H9 (cell line): ENCODE measurements around the gene SH3BGRL3. TPM values are rescaled to one million over a fixed set of nuclear protein-coding genes. Genes with fewer than 3 reads are reported as not detected.

Source experiments
- DNase-seq: peaks from one replicate; pipeline ENCODE4 v3.0.0-alpha.2; 2017
- H2AFZ ChIP-seq: one replicate; pipeline ENCODE4 v1.6.1; 2013; ENCODE audit warnings: mild to moderate bottlenecking, low read length, control low read depth, moderate library complexity
- H2AK5ac ChIP-seq: 2 replicates; pipeline ENCODE4 v1.6.1; 2013; ENCODE audit warnings: low read length, control low read depth, mixed read lengths; ENCODE audit not compliant: insufficient read length
- H2BK120ac ChIP-seq: one replicate; pipeline ENCODE4 v1.6.1; 2013; ENCODE audit warnings: low read depth, mild to moderate bottlenecking, low read length, control low read depth, inconsistent platforms; ENCODE audit not compliant: poor library complexity, severe bottlenecking
- H2BK12ac ChIP-seq: 2 replicates; pipeline ENCODE4 v1.6.1; 2013; ENCODE audit warnings: low read length, control low read depth, mixed read lengths, low read depth; ENCODE audit not compliant: insufficient read length
- H2BK15ac ChIP-seq: 2 replicates; pipeline ENCODE4 v1.6.1; 2013; ENCODE audit warnings: low read depth, low read length, control low read depth
- H2BK20ac ChIP-seq: one replicate; pipeline ENCODE4 v1.6.1; 2013; ENCODE audit warnings: low read depth, mild to moderate bottlenecking, low read length, control low read depth, inconsistent platforms; ENCODE audit not compliant: poor library complexity, severe bottlenecking
- H2BK5ac ChIP-seq: 2 replicates; pipeline ENCODE4 v1.6.1; 2013; ENCODE audit warnings: low read length, control low read depth, mixed read lengths; ENCODE audit not compliant: insufficient read length
- H3K14ac ChIP-seq: 2 replicates; pipeline ENCODE4 v1.6.1; 2013; ENCODE audit warnings: low read length, control low read depth; ENCODE audit not compliant: insufficient read depth
- H3K18ac ChIP-seq: 2 replicates; pipeline ENCODE4 v1.6.1; 2013; ENCODE audit warnings: low read depth, mild to moderate bottlenecking, mixed read lengths, low read length, control low read depth; ENCODE audit not compliant: insufficient read length
- H3K23ac ChIP-seq: 2 replicates; pipeline ENCODE4 v1.6.1; 2013; ENCODE audit warnings: low read length, control low read depth, mixed read lengths, low read depth; ENCODE audit not compliant: insufficient read length
- H3K23me2 ChIP-seq: 2 replicates; pipeline ENCODE4 v1.6.1; 2013; ENCODE audit warnings: low read depth, mild to moderate bottlenecking, mixed read lengths, low read length, control low read depth; ENCODE audit not compliant: insufficient read length, poor library complexity, severe bottlenecking
- H3K27ac ChIP-seq: 2 replicates; pipeline ENCODE4 v1.5.1; 2013; ENCODE audit warnings: low read length, control low read depth, mixed read lengths, low read depth; ENCODE audit not compliant: insufficient read length
- H3K27me3 ChIP-seq: 2 replicates; pipeline ENCODE4 v1.6.1; 2013; ENCODE audit warnings: low read length, control low read depth, inconsistent platforms; ENCODE audit not compliant: insufficient read depth
- H3K4ac ChIP-seq: 2 replicates; pipeline ENCODE4 v1.6.1; 2013; ENCODE audit warnings: low read depth, mild to moderate bottlenecking, control low read depth, inconsistent platforms, low read length, moderate library complexity
- H3K4me1 ChIP-seq: 2 replicates; pipeline ENCODE4 v1.6.1; 2013; ENCODE audit warnings: low read length, control low read depth, inconsistent platforms; ENCODE audit not compliant: insufficient read depth
- H3K4me2 ChIP-seq: 2 replicates; pipeline ENCODE4 v1.6.1; 2013; ENCODE audit warnings: low read length, control low read depth, mixed read lengths; ENCODE audit not compliant: insufficient read length, insufficient read depth
- H3K56ac ChIP-seq: 2 replicates; pipeline ENCODE4 v1.6.1; 2013; ENCODE audit warnings: low read depth, mild to moderate bottlenecking, mixed read lengths, low read length, control low read depth; ENCODE audit not compliant: insufficient read length
- H3K79me1 ChIP-seq: 2 replicates; pipeline ENCODE4 v1.6.1; 2013; ENCODE audit warnings: low read depth, mild to moderate bottlenecking, moderate library complexity, low read length, control low read depth, inconsistent platforms; ENCODE audit not compliant: insufficient read depth, poor library complexity, severe bottlenecking
- H3K79me2 ChIP-seq: 2 replicates; pipeline ENCODE4 v1.6.1; 2013; ENCODE audit warnings: low read length, control low read depth, inconsistent platforms; ENCODE audit not compliant: insufficient read depth
- H3K9ac ChIP-seq: 2 replicates; pipeline ENCODE4 v1.6.1; 2013; ENCODE audit warnings: low read length, control low read depth, mixed read lengths; ENCODE audit not compliant: insufficient read length; ENCODE audit errors: extremely low read depth
- H3K9me3 ChIP-seq: one replicate; pipeline ENCODE4 v1.6.1; 2013; ENCODE audit warnings: low read depth, low read length, inconsistent platforms; ENCODE audit not compliant: control insufficient read depth
- H3T11ph ChIP-seq: one replicate; pipeline ENCODE4 v1.6.1; 2013; ENCODE audit warnings: mild to moderate bottlenecking, low read length, control low read depth, inconsistent platforms
- H4K20me1 ChIP-seq: one replicate; pipeline ENCODE4 v1.6.1; 2013; ENCODE audit not compliant: control insufficient read depth, insufficient read length, insufficient read depth
- H4K5ac ChIP-seq: 2 replicates; pipeline ENCODE4 v1.6.1; 2013; ENCODE audit warnings: low read depth, mild to moderate bottlenecking, mixed read lengths, low read length, control low read depth; ENCODE audit not compliant: insufficient read length
- H4K8ac ChIP-seq: replicated peaks from 2 replicates; pipeline ENCODE4 v1.6.1; 2013; ENCODE audit warnings: low read length, control low read depth, mixed read lengths, low read depth; ENCODE audit not compliant: insufficient read length
- H4K91ac ChIP-seq: 2 replicates; pipeline ENCODE4 v1.6.1; 2013; ENCODE audit warnings: low read depth, mild to moderate bottlenecking, moderate library complexity, mixed read lengths, low read length, control low read depth; ENCODE audit not compliant: insufficient read length
- H3K27ac Mint-ChIP-seq, 3 experiments: 2 replicates in 2 of 3; 3 replicates in 1 of 3; pipeline ENCODE4 v1.8.0; 2020 to 2021; ENCODE audit warnings: mixed read lengths in 3 of 3, mild to moderate bottlenecking in 1 of 3, moderate library complexity in 1 of 3
- H3K27me3 Mint-ChIP-seq: 2 replicates; pipeline ENCODE4 v1.8.0; 2021; ENCODE audit warnings: low read depth, mild to moderate bottlenecking, moderate library complexity, mixed read lengths
- H3K36me3 Mint-ChIP-seq, 3 experiments: 2 replicates in 2 of 3; 3 replicates in 1 of 3; pipeline ENCODE4 v1.8.0; 2020 to 2021; ENCODE audit warnings: low read depth in 3 of 3, mixed read lengths in 3 of 3; ENCODE audit not compliant: insufficient read depth in 1 of 3
- H3K4me1 Mint-ChIP-seq, 2 experiments: 2 replicates each; pipeline ENCODE4 v1.8.0; 2020; ENCODE audit warnings: mixed read lengths in 2 of 2
- H3K4me3 Mint-ChIP-seq, 2 experiments: 2 replicates in 1 of 2; 3 replicates in 1 of 2; pipeline ENCODE4 v1.8.0; 2020 to 2021; ENCODE audit warnings: mild to moderate bottlenecking in 2 of 2, mixed read lengths in 2 of 2, moderate library complexity in 1 of 2
- H3K9me3 Mint-ChIP-seq, 2 experiments: 2 replicates in 1 of 2; 3 replicates in 1 of 2; pipeline ENCODE4 v1.8.0; 2020; ENCODE audit warnings: mild to moderate bottlenecking in 2 of 2, mixed read lengths in 2 of 2, moderate library complexity in 1 of 2
- WGBS: extraction: QIAGEN DNeasy Blood & Tissue Kit; methylation state at CpG from one replicate; pipeline ENCODE4 v1.1.7; 2013; ENCODE audit warnings: missing lambda C conversion rate, low lambda C conversion rate, mixed read lengths; ENCODE audit not compliant: insufficient read length; ENCODE audit errors: extremely low coverage; 5-methylcytosine and 5-hydroxymethylcytosine counted together
- total RNA-seq: library from RNA; stranded (reverse); gene quantifications from 2 replicates; pipeline ENCODE4 v1.2.1, GENCODE V29; 2021
- TF ChIP-seq, protein P1 (sequence below): fragments of 200-600 bp; sonication (generic); conservative IDR thresholded peaks from 3 replicates; pipeline ENCODE4 v1.8.0; 2021; ENCODE audit warnings: antibody characterized with exemption, mild to moderate bottlenecking

SH3BGRL3 gene
- total RNA-seq, 1 experiment from 2014 or later, result 86.3 TPM

DNA sequence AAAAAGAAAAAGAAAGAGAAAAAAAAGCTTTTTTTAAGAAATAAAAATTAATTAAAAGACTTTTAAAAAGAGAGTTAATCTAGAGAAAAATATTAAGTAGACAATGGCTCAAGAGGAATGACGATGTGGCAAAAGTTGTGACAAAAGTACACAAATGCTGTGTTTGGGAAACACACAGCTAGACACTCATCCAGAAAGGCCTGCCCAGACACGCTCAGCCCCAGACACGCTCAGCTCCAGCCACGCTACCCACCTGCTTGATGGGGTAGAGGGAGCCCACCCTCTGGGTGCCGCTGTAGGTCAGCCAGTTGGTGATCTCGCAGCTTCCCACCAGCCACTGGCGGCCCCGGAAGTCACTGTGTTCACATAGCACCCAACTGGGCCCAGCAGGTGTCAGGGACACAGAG lies 48.1 kb downstream of the SH3BGRL3 start:
- H3K36me3 Mint-ChIP-seq, result peaks cover 12 to 45% (median 40%) of the 10 kb centered on the region in 3 experiments; a peak in 6 of 7 replicates
- H2BK20ac ChIP-seq, result no peak overlapping the region
- no peak overlapping the region for H3K23ac ChIP-seq
- H2AFZ ChIP-seq, result no peak overlapping the region
- H3K4me2 ChIP-seq, result no peak overlapping the region
- H4K8ac ChIP-seq, result no peak overlapping the region
- no peaks in the 10 kb centered on the region for H3K79me1 ChIP-seq
- no peak overlapping the region for H2BK12ac ChIP-seq
- no peak overlapping the region for H3K56ac ChIP-seq
- H3K4me3 Mint-ChIP-seq, result no peak overlapping the region
- H2BK15ac ChIP-seq, result no peak overlapping the region
- H3K14ac ChIP-seq, result no peak overlapping the region; the same call in 1 of the 2 replicates
- H3K4ac ChIP-seq, result no peak overlapping the region
- no peaks in the 10 kb centered on the region for H3K9me3 Mint-ChIP-seq
- no CpG with 5 or more reads among the region's 8 CpGs for WGBS
- no peaks in the 10 kb centered on the region for H3K9me3 ChIP-seq
- no peak overlapping the region for H2AK5ac ChIP-seq
- no peak overlapping the region for H3K27ac ChIP-seq
- no peaks in the 10 kb centered on the region for H3K23me2 ChIP-seq
- no peaks in the 10 kb centered on the region for H3K79me2 ChIP-seq
- H2BK5ac ChIP-seq, result no peak overlapping the region
- H3K4me1 ChIP-seq, result no peaks in the 10 kb centered on the region
- H4K5ac ChIP-seq, result no peak overlapping the region
- TF ChIP-seq, protein P1, sequence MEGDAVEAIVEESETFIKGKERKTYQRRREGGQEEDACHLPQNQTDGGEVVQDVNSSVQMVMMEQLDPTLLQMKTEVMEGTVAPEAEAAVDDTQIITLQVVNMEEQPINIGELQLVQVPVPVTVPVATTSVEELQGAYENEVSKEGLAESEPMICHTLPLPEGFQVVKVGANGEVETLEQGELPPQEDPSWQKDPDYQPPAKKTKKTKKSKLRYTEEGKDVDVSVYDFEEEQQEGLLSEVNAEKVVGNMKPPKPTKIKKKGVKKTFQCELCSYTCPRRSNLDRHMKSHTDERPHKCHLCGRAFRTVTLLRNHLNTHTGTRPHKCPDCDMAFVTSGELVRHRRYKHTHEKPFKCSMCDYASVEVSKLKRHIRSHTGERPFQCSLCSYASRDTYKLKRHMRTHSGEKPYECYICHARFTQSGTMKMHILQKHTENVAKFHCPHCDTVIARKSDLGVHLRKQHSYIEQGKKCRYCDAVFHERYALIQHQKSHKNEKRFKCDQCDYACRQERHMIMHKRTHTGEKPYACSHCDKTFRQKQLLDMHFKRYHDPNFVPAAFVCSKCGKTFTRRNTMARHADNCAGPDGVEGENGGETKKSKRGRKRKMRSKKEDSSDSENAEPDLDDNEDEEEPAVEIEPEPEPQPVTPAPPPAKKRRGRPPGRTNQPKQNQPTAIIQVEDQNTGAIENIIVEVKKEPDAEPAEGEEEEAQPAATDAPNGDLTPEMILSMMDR, result no peak
- H4K20me1 ChIP-seq, result no peaks in the 10 kb centered on the region
- H3K27me3 Mint-ChIP-seq, result no peaks in the 10 kb centered on the region
- H3T11ph ChIP-seq, result no peak overlapping the region
- peaks cover 0 to 6% of the 10 kb centered on the region in 2 experiments; a peak in 1 of 4 replicates for H3K4me1 Mint-ChIP-seq
- H2BK120ac ChIP-seq, result no peak overlapping the region
- DNase-seq, result no peak
- no peak overlapping the region for H4K91ac ChIP-seq
- no peak overlapping the region for H3K18ac ChIP-seq
- H3K27me3 ChIP-seq, result no peaks in the 10 kb centered on the region
- peak overlapping the region in 2 of 3 experiments; percentile 89 to 90; a peak in 4 of 7 replicates for H3K27ac Mint-ChIP-seq
- H3K9ac ChIP-seq, result no peak overlapping the region
